IMR-90 (cell line): ENCODE results near the gene CCDC142. TPM values are rescaled to one million over a fixed set of nuclear protein-coding genes. Genes with fewer than 3 reads are reported as not detected.

Source experiments
- ATAC-seq: fragments of 200-7000 bp; cut with Tn5 transposase; 2 replicates; pipeline ENCODE4 v1.9.1; 2020; ENCODE audit warnings: low read depth, mild to moderate bottlenecking, moderate library complexity
- BruUV-seq: library from RNA; stranded (reverse); fragments of 400-500 nt; replicated peaks from 2 replicates; lab custom pipeline; 2021; lab: Mats Ljungman, UMichigan
- CTCF ChIA-PET: fragments of 300-600 bp; formaldehyde crosslinking; extraction: SDS; loops from one replicate; lab custom pipeline; 2021; ENCODE audit warnings: antibody characterized with exemption; lab: Yijun Ruan, JAX
- POLR2A ChIA-PET: fragments of 300-600 bp; sonication (Branson Sonifier 250); formaldehyde crosslinking; loops from one replicate; lab custom pipeline; 2022; ENCODE audit warnings: antibody characterized with exemption; ENCODE audit not compliant: unreplicated experiment; lab: Charles Lee
- DNase-seq: peaks from one replicate; pipeline ENCODE4 v3.0.0; 2013
- H2AFZ ChIP-seq: replicated peaks from 2 replicates; pipeline ENCODE3; 2013; ENCODE audit warnings: low read length, mild to moderate bottlenecking; ENCODE audit not compliant: poor library complexity
- H2AK5ac ChIP-seq: 2 replicates; pipeline ENCODE4 v1.6.1; 2013; ENCODE audit warnings: low read depth, low read length, inconsistent platforms
- H2AK9ac ChIP-seq: replicated peaks from 2 replicates; pipeline ENCODE3; 2013; ENCODE audit warnings: mild to moderate bottlenecking, low read depth, low read length, moderate library complexity; ENCODE audit not compliant: poor library complexity
- H2BK120ac ChIP-seq: 2 replicates; pipeline ENCODE4 v1.6.1; 2013; ENCODE audit warnings: low read depth, low read length, inconsistent platforms
- H2BK15ac ChIP-seq: 3 replicates; pipeline ENCODE4 v1.6.1; 2013; ENCODE audit warnings: low read depth, low read length, inconsistent platforms
- H2BK20ac ChIP-seq: 2 replicates; pipeline ENCODE4 v1.6.1; 2013; ENCODE audit warnings: low read depth, mild to moderate bottlenecking, inconsistent platforms, low read length, moderate library complexity
- H2BK5ac ChIP-seq: 2 replicates; pipeline ENCODE4 v1.6.1; 2013; ENCODE audit warnings: mild to moderate bottlenecking, low read depth, low read length, inconsistent platforms; ENCODE audit not compliant: poor library complexity, severe bottlenecking
- H3K14ac ChIP-seq: replicated peaks from 2 replicates; pipeline ENCODE4 v1.6.1; 2013; ENCODE audit warnings: low read depth, low read length, inconsistent platforms
- H3K18ac ChIP-seq: 2 replicates; pipeline ENCODE4 v1.6.1; 2013; ENCODE audit warnings: low read depth, low read length, control low read depth
- H3K23ac ChIP-seq: 2 replicates; pipeline ENCODE4 v1.6.1; 2013; ENCODE audit warnings: low read depth, low read length, inconsistent platforms
- H3K27ac ChIP-seq: 2 replicates; pipeline ENCODE4 v1.5.1; 2013; ENCODE audit warnings: mild to moderate bottlenecking, control low read depth, low read length; ENCODE audit not compliant: insufficient read depth
- H3K27me3 ChIP-seq: 2 replicates; pipeline ENCODE4 v1.6.1; 2013; ENCODE audit warnings: low read length; ENCODE audit not compliant: control insufficient read depth, insufficient read depth
- H3K36me3 ChIP-seq: 2 replicates; pipeline ENCODE4 v1.6.1; 2013; ENCODE audit warnings: low read length, mixed read lengths; ENCODE audit not compliant: control insufficient read depth, insufficient read depth
- H3K4ac ChIP-seq: 2 replicates; pipeline ENCODE4 v1.6.1; 2013; ENCODE audit warnings: low read depth, low read length, inconsistent platforms
- H3K4me1 ChIP-seq: 2 replicates; pipeline ENCODE4 v1.6.1; 2013; ENCODE audit warnings: low read length, mixed read lengths; ENCODE audit not compliant: control insufficient read depth, insufficient read depth
- H3K4me2 ChIP-seq: 2 replicates; pipeline ENCODE4 v1.6.1; 2013; ENCODE audit warnings: low read depth, mild to moderate bottlenecking, control low read depth, low read length, moderate library complexity
- H3K4me3 ChIP-seq: 2 replicates; pipeline ENCODE4 v1.5.1; 2013; ENCODE audit warnings: low read depth, mild to moderate bottlenecking, control low read depth, low read length, moderate library complexity; ENCODE audit not compliant: insufficient read depth
- H3K56ac ChIP-seq: 2 replicates; pipeline ENCODE4 v1.6.1; 2013; ENCODE audit warnings: low read length, inconsistent platforms; ENCODE audit not compliant: insufficient read depth; ENCODE audit errors: extremely low read depth
- H3K79me1 ChIP-seq, 2 experiments: 2 replicates each; pipeline ENCODE4 v1.6.1; 2013; ENCODE audit warnings: low read length in 2 of 2, inconsistent platforms in 1 of 2, low read depth in 1 of 2
- H3K9ac ChIP-seq: 2 replicates; pipeline ENCODE4 v1.6.1; 2013; ENCODE audit warnings: low read depth, low read length, control low read depth
- H3K9me1 ChIP-seq: 2 replicates; pipeline ENCODE4 v1.6.1; 2013; ENCODE audit warnings: low read length, inconsistent platforms; ENCODE audit not compliant: insufficient read depth
- H3K9me3 ChIP-seq: 2 replicates; pipeline ENCODE4 v1.6.1; 2013; ENCODE audit warnings: low read length; ENCODE audit not compliant: control insufficient read depth, insufficient read depth
- H4K20me1 ChIP-seq: 2 replicates; pipeline ENCODE4 v1.6.1; 2013; ENCODE audit warnings: low read length, inconsistent platforms; ENCODE audit not compliant: insufficient read depth
- H4K5ac ChIP-seq: 2 replicates; pipeline ENCODE4 v1.6.1; 2013; ENCODE audit warnings: mild to moderate bottlenecking, low read depth, low read length, control low read depth
- H4K8ac ChIP-seq, 2 experiments: 2 replicates each; pipeline ENCODE4 v1.6.1; 2013; ENCODE audit warnings: low read depth in 2 of 2, low read length in 2 of 2, control low read depth in 1 of 2, inconsistent platforms in 1 of 2
- H4K91ac ChIP-seq: 2 replicates; pipeline ENCODE4 v1.6.1; 2013; ENCODE audit warnings: low read depth, low read length, inconsistent platforms; ENCODE audit not compliant: insufficient read depth
- BHLHE40 ChIP-seq: fragments of 150-350 bp; IDR thresholded peaks from 2 replicates; pipeline ENCODE4 v1.6.1; 2016; ENCODE audit warnings: mild to moderate bottlenecking, low read depth, low read length
- CHD1 ChIP-seq: IDR thresholded peaks from 2 replicates; pipeline ENCODE4 v1.6.1; 2012; ENCODE audit warnings: low read depth, low read length, improper control_type of control experiment
- MAFK ChIP-seq: IDR thresholded peaks from 2 replicates; pipeline ENCODE4 v1.6.1; 2012; ENCODE audit warnings: low read depth, low read length, improper control_type of control experiment
- MAZ ChIP-seq: IDR thresholded peaks from 2 replicates; pipeline ENCODE4 v1.6.1; 2012; ENCODE audit warnings: low read depth, mild to moderate bottlenecking, low read length, improper control_type of control experiment, moderate library complexity, borderline replicate concordance
- NFE2L2 ChIP-seq: fragments of 150-350 bp; IDR thresholded peaks from 2 replicates; pipeline ENCODE4 v1.6.1; 2016; ENCODE audit warnings: low read depth, mild to moderate bottlenecking, low read length
- POLR2A ChIP-seq: IDR thresholded peaks from 2 replicates; pipeline ENCODE4 v1.6.1; 2012; ENCODE audit warnings: mild to moderate bottlenecking, low read depth, low read length
- RCOR1 ChIP-seq: IDR thresholded peaks from 2 replicates; pipeline ENCODE4 v1.6.1; 2012; ENCODE audit warnings: mild to moderate bottlenecking, low read length, improper control_type of control experiment; ENCODE audit not compliant: insufficient replicate concordance
- RFX5 ChIP-seq: IDR thresholded peaks from 2 replicates; pipeline ENCODE4 v1.8.0; 2012; ENCODE audit warnings: low read depth, mild to moderate bottlenecking, low read length, moderate library complexity
- SMC3 ChIP-seq: fragments of 150-350 bp; IDR thresholded peaks from 2 replicates; pipeline ENCODE4 v1.6.1; 2016; ENCODE audit warnings: low read depth, mild to moderate bottlenecking, antibody characterized with exemption, low read length, moderate library complexity
- WGBS, 2 experiments: methylation state at CpG; one replicate each; pipeline versions ENCODE4 v1.1.5 to v1.1.7; 2013; ENCODE audit warnings: missing lambda C conversion rate in 2 of 2; ENCODE audit not compliant: insufficient read length in 1 of 2; ENCODE audit errors: extremely low coverage in 2 of 2; 5-methylcytosine and 5-hydroxymethylcytosine counted together
- dilution Hi-C: fragments of 300-500 bp; cut with HindIII; formaldehyde crosslinking; loops from one replicate; pipeline ENCODE4 v1.14.3; 2018; ENCODE audit warnings: low sequenced_read_pairs; ENCODE audit not compliant: unreplicated experiment
- in situ Hi-C: fragments of 300-500 bp; cut with MboI; formaldehyde crosslinking; loops from 3 replicates; pipeline ENCODE4 v1.14.3; 2019; ENCODE audit warnings: low sequenced_read_pairs, inconsistent platforms, mixed read lengths
- intact Hi-C: fragments of 100-400 bp; cut with micrococcal nuclease; formaldehyde crosslinking; loops from 2 replicates; pipeline ENCODE4 v1.10.0; 2022
- polyA plus RNA-seq, 3 experiments: library from polyadenylated mRNA; depleted of rRNA; stranded (reverse); fragments of >200 nt; gene quantifications; 2 replicates each; pipeline ENCODE4 v1.2.3, GENCODE V29; 2012; ENCODE audit warnings: low replicate concordance in 1 of 3
- total RNA-seq: library from RNA; depleted of rRNA; stranded (reverse); fragments of >200 nt; gene quantifications from 2 replicates; pipeline ENCODE4 v1.2.3, GENCODE V29; 2012
- TF ChIP-seq, protein P1 (sequence below): fragments of 150-350 bp; IDR thresholded peaks from 2 replicates; pipeline ENCODE4 v1.6.1; 2017; ENCODE audit warnings: mild to moderate bottlenecking, antibody characterized with exemption, low read length, low read depth
- TF ChIP-seq, protein P2 (sequence below): fragments of 150-350 bp; IDR thresholded peaks from 2 replicates; pipeline ENCODE4 v1.6.1; 2016; ENCODE audit warnings: low read depth, mild to moderate bottlenecking, low read length, moderate library complexity, borderline replicate concordance
- TF ChIP-seq, protein P3 (sequence below): conservative IDR thresholded peaks from 2 replicates; pipeline ENCODE4 v1.5.1; 2012; ENCODE audit warnings: mild to moderate bottlenecking, low read depth, low read length, improper control_type of control experiment

The CCDC142 gene
- total and polyA plus RNA-seq, 2 of the 4 experiments (the other 2 are of a cell fraction), result 8.4 to 14.0 TPM

DNA sequence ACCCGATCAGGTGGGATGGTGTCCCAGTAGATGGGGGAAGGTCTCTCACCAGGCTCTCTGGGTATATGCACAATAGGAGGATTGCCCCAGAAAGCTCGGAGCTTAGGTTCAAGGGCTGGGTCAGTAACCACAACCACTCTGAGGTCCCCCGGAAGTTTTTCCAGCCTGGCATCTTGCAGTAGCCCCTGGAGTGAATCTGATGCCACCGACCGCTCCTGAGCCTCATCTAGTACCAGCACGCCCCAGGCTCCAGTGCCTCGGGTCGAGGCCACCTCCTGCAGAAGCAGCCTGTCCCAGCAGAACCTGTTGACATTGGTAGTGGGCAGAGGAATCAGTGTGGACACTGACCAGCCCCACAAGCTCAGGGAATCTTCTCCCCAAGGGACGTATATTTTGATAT is 41.2 kb upstream of the CCDC142 start:
- Histone ChIP-seq H3K36me3 (peaks cover 27% of the 10 kb centered on the region), H3K4me3 (no peak overlapping the region), H3K4me1 (peaks cover 5% of the 10 kb centered on the region), H3K23ac (no peak overlapping the region), H2AFZ (no peak overlapping the region), H2BK5ac (no peak overlapping the region), H4K5ac (no peak overlapping the region), H4K91ac (no peak overlapping the region), H2AK5ac (no peak overlapping the region), H2BK20ac (no peak overlapping the region), H3K27me3 (peaks cover 34% of the 10 kb centered on the region), H4K8ac (no peak overlapping the region), H2BK120ac (no peak overlapping the region), H4K20me1 (peaks cover 10% of the 10 kb centered on the region), H3K4me2 (no peak overlapping the region), H3K27ac (no peak overlapping the region), H3K79me1 (peaks cover 16 to 30% of the 10 kb centered on the region in 2 experiments; a peak in 2 of 4 replicates), H3K9me3 (no peaks in the 10 kb centered on the region), H3K4ac (no peak overlapping the region), H3K18ac (no peak overlapping the region), H3K9ac (no peak overlapping the region), H3K14ac (no peak overlapping the region), H3K9me1 (peaks cover 9% of the 10 kb centered on the region), H2BK15ac (no peak overlapping the region), H2AK9ac (no peak overlapping the region), H3K56ac (no peak overlapping the region)
- 87% methylated on average over 5 of the region's 9 CpGs; no CpG with 5 or more reads in 1 of the 2 experiments for WGBS, 2 experiments
- DNase-seq (no peak), ATAC-seq (no peak)
- ChIA-PET POLR2A (no interaction called here), CTCF (no interaction called here)
- no TSS peak for BruUV-seq
- intact Hi-C loops (no loop called here), dilution Hi-C loops (no loop called here), in situ Hi-C loops (no loop called here)
- TF ChIP-seq RCOR1, result no peak
- TF ChIP-seq RFX5, result no peak
- no peak for TF ChIP-seq MAFK
- TF ChIP-seq NFE2L2, result no peak
- no peak for TF ChIP-seq SMC3
- no peak for TF ChIP-seq POLR2A
- TF ChIP-seq, protein P1, sequence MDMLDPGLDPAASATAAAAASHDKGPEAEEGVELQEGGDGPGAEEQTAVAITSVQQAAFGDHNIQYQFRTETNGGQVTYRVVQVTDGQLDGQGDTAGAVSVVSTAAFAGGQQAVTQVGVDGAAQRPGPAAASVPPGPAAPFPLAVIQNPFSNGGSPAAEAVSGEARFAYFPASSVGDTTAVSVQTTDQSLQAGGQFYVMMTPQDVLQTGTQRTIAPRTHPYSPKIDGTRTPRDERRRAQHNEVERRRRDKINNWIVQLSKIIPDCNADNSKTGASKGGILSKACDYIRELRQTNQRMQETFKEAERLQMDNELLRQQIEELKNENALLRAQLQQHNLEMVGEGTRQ, result no peak
- TF ChIP-seq CHD1, result no peak
- TF ChIP-seq BHLHE40, result no peak
- TF ChIP-seq, protein P2, sequence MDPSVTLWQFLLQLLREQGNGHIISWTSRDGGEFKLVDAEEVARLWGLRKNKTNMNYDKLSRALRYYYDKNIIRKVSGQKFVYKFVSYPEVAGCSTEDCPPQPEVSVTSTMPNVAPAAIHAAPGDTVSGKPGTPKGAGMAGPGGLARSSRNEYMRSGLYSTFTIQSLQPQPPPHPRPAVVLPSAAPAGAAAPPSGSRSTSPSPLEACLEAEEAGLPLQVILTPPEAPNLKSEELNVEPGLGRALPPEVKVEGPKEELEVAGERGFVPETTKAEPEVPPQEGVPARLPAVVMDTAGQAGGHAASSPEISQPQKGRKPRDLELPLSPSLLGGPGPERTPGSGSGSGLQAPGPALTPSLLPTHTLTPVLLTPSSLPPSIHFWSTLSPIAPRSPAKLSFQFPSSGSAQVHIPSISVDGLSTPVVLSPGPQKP, result no peak
- TF ChIP-seq, protein P3, sequence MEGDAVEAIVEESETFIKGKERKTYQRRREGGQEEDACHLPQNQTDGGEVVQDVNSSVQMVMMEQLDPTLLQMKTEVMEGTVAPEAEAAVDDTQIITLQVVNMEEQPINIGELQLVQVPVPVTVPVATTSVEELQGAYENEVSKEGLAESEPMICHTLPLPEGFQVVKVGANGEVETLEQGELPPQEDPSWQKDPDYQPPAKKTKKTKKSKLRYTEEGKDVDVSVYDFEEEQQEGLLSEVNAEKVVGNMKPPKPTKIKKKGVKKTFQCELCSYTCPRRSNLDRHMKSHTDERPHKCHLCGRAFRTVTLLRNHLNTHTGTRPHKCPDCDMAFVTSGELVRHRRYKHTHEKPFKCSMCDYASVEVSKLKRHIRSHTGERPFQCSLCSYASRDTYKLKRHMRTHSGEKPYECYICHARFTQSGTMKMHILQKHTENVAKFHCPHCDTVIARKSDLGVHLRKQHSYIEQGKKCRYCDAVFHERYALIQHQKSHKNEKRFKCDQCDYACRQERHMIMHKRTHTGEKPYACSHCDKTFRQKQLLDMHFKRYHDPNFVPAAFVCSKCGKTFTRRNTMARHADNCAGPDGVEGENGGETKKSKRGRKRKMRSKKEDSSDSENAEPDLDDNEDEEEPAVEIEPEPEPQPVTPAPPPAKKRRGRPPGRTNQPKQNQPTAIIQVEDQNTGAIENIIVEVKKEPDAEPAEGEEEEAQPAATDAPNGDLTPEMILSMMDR, result no peak
- TF ChIP-seq MAZ, result no peak
